Breast epithelium (tissue), 3 donors: ENCODE data around the gene ELMO1.

ENCODE experiments used
- CTCF ChIP-seq, 3 donors: fragments of 450-650 bp; IDR thresholded peaks; one replicate each; pipeline ENCODE4 v1.5.1; 2016 to 2017; ENCODE audit warnings: antibody characterized with exemption in 3 of 3, mild to moderate bottlenecking in 3 of 3, moderate library complexity in 3 of 3
- POLR2AphosphoS5 ChIP-seq, 3 donors: sonication (generic); formaldehyde crosslinking; IDR thresholded peaks; one replicate each; pipeline ENCODE4 v1.6.1; 2017; ENCODE audit warnings: antibody characterized with exemption in 3 of 3

GRCh38 chr7:37109016-37109683 is 339.5 kb downstream of the ELMO1 start:
- TF ChIP-seq CTCF (IDR thresholded peaks at IDR 0.05): no peak
- no peak for TF ChIP-seq POLR2AphosphoS5 (IDR thresholded peaks at IDR 0.05)
